Mammary microvascular endothelial cell (primary cell): ENCODE data around the gene CHRNA10. TPM values are rescaled to one million over a fixed set of nuclear protein-coding genes. Genes with fewer than 3 reads are reported as not detected.

Experiments used
- total RNA-seq: library from RNA; depleted of rRNA; stranded (reverse); fragments of >200 nt; gene quantifications from 2 replicates; pipeline ENCODE4 v1.2.3, GENCODE V29; 2015

The CHRNA10 gene, protein sequence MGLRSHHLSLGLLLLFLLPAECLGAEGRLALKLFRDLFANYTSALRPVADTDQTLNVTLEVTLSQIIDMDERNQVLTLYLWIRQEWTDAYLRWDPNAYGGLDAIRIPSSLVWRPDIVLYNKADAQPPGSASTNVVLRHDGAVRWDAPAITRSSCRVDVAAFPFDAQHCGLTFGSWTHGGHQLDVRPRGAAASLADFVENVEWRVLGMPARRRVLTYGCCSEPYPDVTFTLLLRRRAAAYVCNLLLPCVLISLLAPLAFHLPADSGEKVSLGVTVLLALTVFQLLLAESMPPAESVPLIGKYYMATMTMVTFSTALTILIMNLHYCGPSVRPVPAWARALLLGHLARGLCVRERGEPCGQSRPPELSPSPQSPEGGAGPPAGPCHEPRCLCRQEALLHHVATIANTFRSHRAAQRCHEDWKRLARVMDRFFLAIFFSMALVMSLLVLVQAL
- 0.05 TPM in 1 of 2 replicates, not detected in the other for total RNA-seq

DNA sequence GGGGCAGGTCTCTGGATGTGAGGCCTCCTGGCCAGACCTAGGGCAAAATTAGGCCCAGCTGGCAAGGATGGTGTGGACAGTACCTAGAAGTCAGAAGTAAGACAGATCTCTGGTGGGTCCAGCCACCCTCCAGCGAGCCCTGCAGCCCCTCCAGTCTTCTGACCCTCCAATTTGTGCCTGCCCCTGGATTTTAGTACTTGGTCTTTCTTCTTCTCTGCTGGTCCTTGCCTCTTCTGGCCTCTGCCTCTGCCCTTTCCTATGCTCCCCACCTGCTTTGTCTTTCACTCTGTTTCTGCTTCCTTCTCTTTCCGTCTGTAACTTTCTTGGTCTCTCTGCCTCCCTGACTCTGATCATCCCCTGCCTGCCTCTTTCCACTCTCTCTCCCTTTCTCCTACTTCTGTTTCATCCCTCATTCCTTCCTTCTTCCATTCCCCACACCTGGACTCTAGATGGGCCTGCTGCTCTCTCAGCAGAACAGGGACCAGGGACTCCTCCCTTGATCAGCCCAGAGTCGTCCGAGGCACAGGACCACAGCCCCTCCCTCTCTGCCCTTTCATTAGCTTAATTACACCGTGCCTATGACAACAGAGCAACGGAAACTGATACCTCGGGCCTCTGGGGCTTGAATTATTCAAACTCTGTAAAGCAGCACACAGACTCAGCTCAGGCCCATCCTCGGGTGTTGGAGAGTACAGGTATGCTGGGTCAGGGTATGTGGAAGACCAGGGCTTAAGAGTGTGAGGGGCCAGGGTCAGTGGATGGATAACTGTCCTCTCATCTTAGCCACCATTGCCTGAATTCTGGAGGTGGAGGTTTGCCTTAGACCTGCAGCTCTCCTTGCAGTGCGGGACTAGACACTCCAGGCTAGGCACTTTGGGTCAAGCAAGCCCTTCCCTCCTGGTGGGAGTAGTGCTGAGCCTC, at the start of gene CHRNA10:
CHRNA10 (minus strand) TSS at position 51 of the 921 bp plus-strand sequence. CDS start 72 bp downstream, outside the sequence.

GRCh38 chr11:3644817-3645235, 26.4 kb downstream of the CHRNA10 start, which contains the start of gene ART1:
TSS of gene ART1 (plus strand) at chr11:3645128. CDS start at chr11:3659214, 14,086 bp downstream.

GRCh38 chr11:3641701-3642070, 29.5 kb downstream of the CHRNA10 start, which contains the start of gene ART5:
TSS of gene ART5 (minus strand) at chr11:3641992. CDS start at chr11:3641862, 130 bp downstream.

Other genes with a start within 250 kb of the CHRNA10 start
- gene ART5, start 29.4 kb downstream of the CHRNA10 start, total RNA-seq, result not detected in 2 replicates
- gene ART1, start 26.3 kb downstream of the CHRNA10 start, total RNA-seq, result not detected in 2 replicates
- 110 and 115 TPM in 2 replicates for gene NUP98, start 126.2 kb upstream of the CHRNA10 start, total RNA-seq
- gene PGAP2, start 137.2 kb upstream of the CHRNA10 start, total RNA-seq, result 8.0 and 10.3 TPM in 2 replicates
- gene RHOG, start 169.6 kb upstream of the CHRNA10 start, total RNA-seq, result 61.2 and 63.4 TPM in 2 replicates
- gene STIM1, start 184.3 kb upstream of the CHRNA10 start, total RNA-seq, result 14.1 and 18.0 TPM in 2 replicates